ENCODE data around the gene RBM17. TPM values are rescaled to one million over a fixed set of nuclear protein-coding genes. Genes with fewer than 3 reads are reported as not detected.

The RBM17 gene
- total RNA-seq, 1 experiment from 2014 or later, result 124 TPM

DNA sequence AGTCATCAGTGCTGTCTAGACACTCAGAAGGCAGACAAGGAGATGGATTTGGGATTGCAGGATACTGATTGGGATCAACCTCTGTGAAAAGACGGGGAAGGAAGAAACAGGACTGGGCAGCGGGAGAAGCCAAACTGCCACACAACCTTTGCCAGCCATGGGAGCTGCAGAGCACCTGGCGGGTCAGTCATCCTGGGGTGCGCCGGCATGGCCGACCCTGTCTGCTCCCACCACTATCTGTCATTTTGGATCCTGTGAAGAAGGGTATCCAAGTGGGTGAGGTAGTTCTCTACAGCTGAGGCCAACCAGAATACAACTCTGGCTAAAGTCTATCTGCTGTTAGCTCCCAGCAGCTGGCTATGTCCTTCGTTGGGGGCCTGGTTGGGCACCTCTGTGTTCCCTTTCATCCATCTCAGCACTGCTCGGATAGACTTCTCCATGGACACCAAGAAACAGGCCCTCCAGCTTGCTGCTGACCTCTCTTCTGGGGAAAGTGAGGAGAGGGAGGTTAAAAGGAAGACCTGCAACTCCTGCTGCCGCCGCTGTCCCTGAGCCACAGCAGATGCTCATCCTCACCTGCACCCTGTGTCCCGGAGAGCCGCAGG, 11.7 kb upstream of the RBM17 start:
- Mint-ChIP-seq H3K36me3 (ENCODE audit: insufficient read depth in 1 of 3, low read depth in 3 of 3) (no peaks in the 10 kb centered on the region; a peak in 1 of 7 replicates), H3K4me3 (no peak overlapping the region), H3K9me3 (peaks cover 2 to 5% of the 10 kb centered on the region in 2 experiments; a peak in 4 of 5 replicates), H3K27me3 (ENCODE audit: low read depth) (peaks cover 25% of the 10 kb centered on the region), H3K4me1 (no peaks in the 10 kb centered on the region), H3K27ac (no peak overlapping the region)
- Histone ChIP-seq H2AK5ac (ENCODE audit: insufficient read length, low read length) (no peak overlapping the region), H3K23me2 (ENCODE audit: insufficient read length, low read depth, low read length, poor library complexity, severe bottlenecking) (no peaks in the 10 kb centered on the region), H2BK120ac (ENCODE audit: low read depth, low read length, poor library complexity, severe bottlenecking) (no peak overlapping the region), H3K14ac (ENCODE audit: insufficient read depth, low read length) (no peak overlapping the region), H3K4me2 (ENCODE audit: insufficient read depth, insufficient read length, low read length) (no peak overlapping the region), H3K79me2 (ENCODE audit: insufficient read depth, low read length) (no peaks in the 10 kb centered on the region), H3K23ac (ENCODE audit: insufficient read length, low read depth, low read length) (no peak overlapping the region), H3K4me1 (ENCODE audit: insufficient read depth, low read length) (no peaks in the 10 kb centered on the region), H3T11ph (ENCODE audit: low read length) (no peak overlapping the region), H2BK5ac (ENCODE audit: insufficient read length, low read length) (no peak overlapping the region), H3K9ac (ENCODE audit: extremely low read depth, insufficient read length, low read length) (no peak overlapping the region), H3K56ac (ENCODE audit: insufficient read length, low read depth, low read length) (no peak overlapping the region), H2BK20ac (ENCODE audit: low read depth, low read length, poor library complexity, severe bottlenecking) (no peak overlapping the region), H3K27me3 (ENCODE audit: insufficient read depth, low read length) (no peaks in the 10 kb centered on the region), H3K9me3 (ENCODE audit: control insufficient read depth, low read depth, low read length) (no peaks in the 10 kb centered on the region), H4K8ac (replicated peaks; ENCODE audit: insufficient read length, low read depth, low read length) (no peak overlapping the region), H2BK15ac (ENCODE audit: low read depth, low read length) (no peak overlapping the region), H3K18ac (ENCODE audit: insufficient read length, low read depth, low read length) (no peak overlapping the region), H2BK12ac (ENCODE audit: insufficient read length, low read depth, low read length) (no peak overlapping the region), H4K91ac (ENCODE audit: insufficient read length, low read depth, low read length) (no peak overlapping the region), H3K4ac (ENCODE audit: low read depth, low read length) (no peak overlapping the region), H4K5ac (ENCODE audit: insufficient read length, low read depth, low read length) (no peak overlapping the region), H4K20me1 (ENCODE audit: control insufficient read depth, insufficient read depth, insufficient read length) (no peaks in the 10 kb centered on the region), H3K79me1 (ENCODE audit: insufficient read depth, low read depth, low read length, poor library complexity, severe bottlenecking) (no peaks in the 10 kb centered on the region), H3K27ac (ENCODE audit: insufficient read length, low read depth, low read length) (no peak overlapping the region), H2AFZ (ENCODE audit: low read length) (no peak overlapping the region)
- no peak for DNase-seq
- WGBS (ENCODE audit: extremely low coverage, insufficient read length, low lambda C conversion rate), result no CpG with 5 or more reads among the region's 12 CpGs
- TF ChIP-seq, protein P1, sequence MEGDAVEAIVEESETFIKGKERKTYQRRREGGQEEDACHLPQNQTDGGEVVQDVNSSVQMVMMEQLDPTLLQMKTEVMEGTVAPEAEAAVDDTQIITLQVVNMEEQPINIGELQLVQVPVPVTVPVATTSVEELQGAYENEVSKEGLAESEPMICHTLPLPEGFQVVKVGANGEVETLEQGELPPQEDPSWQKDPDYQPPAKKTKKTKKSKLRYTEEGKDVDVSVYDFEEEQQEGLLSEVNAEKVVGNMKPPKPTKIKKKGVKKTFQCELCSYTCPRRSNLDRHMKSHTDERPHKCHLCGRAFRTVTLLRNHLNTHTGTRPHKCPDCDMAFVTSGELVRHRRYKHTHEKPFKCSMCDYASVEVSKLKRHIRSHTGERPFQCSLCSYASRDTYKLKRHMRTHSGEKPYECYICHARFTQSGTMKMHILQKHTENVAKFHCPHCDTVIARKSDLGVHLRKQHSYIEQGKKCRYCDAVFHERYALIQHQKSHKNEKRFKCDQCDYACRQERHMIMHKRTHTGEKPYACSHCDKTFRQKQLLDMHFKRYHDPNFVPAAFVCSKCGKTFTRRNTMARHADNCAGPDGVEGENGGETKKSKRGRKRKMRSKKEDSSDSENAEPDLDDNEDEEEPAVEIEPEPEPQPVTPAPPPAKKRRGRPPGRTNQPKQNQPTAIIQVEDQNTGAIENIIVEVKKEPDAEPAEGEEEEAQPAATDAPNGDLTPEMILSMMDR (conservative IDR thresholded peaks at IDR 0.05), result no peak
